Pancreas (tissue), 10 donors: ENCODE measurements around the gene PLN. TPM values are rescaled to one million over a fixed set of nuclear protein-coding genes. Genes with fewer than 3 reads are reported as not detected.

Experiments used
- ATAC-seq, 4 donors: fragments of 200-7000 bp; cut with Tn5 transposase; one replicate each; pipeline versions ENCODE4 v1.8.0 to v1.9.1; 2020; ENCODE audit warnings: mild to moderate bottlenecking in 4 of 4, moderate library complexity in 4 of 4
- DNase-seq, 6 donors: peaks; one replicate each; pipeline ENCODE4 v3.0.0-alpha.2; 2020
- FAIRE-seq: peaks from 2 replicates; lab custom pipeline; 2012; peaks lifted over from hg19 to GRCh38; lab: Jason Lieb, UNC
- H3K27ac ChIP-seq, 4 donors: fragments of 200-600 bp; sonication (generic); 1 replicate in 3 of 4; 2 replicates in 1 of 4; pipeline versions ENCODE4 v1.5.0 to v1.8.0; 2020
- H3K27me3 ChIP-seq, 4 donors: fragments of 200-600 bp; one replicate each; pipeline ENCODE4 v1.8.0; 2021
- H3K36me3 ChIP-seq, 3 donors: fragments of 200-600 bp; sonication (generic) in 1 of 3; one replicate each; pipeline versions ENCODE4 v1.5.0 to v1.8.0; 2020 to 2021
- H3K4me1 ChIP-seq, 3 donors: fragments of 200-600 bp; one replicate each; pipeline ENCODE4 v1.8.0; 2021
- H3K4me3 ChIP-seq, 4 donors: fragments of 200-600 bp; sonication (generic) in 2 of 4; one replicate each; pipeline versions ENCODE4 v1.5.0 to v1.8.0; 2020 to 2021
- H3K9me3 ChIP-seq, 4 donors: fragments of 200-600 bp; one replicate each; pipeline ENCODE4 v1.8.0; 2021
- CTCF ChIP-seq, 4 donors: fragments of 200-600 bp; sonication (generic) in 3 of 4; IDR thresholded peaks; one replicate each; pipeline versions ENCODE4 v1.5.0 to v1.8.0; 2021; ENCODE audit warnings: antibody characterized with exemption in 4 of 4
- WGBS, 2 donors: extraction: QIAGEN DNeasy Blood & Tissue Kit; methylation state at CpG; one replicate each; pipeline ENCODE4 v1.1.7; 2013; 5-methylcytosine and 5-hydroxymethylcytosine counted together
- intact Hi-C, 3 donors: fragments of 100-400 bp; cut with DNase I; formaldehyde crosslinking; loops; one replicate each; pipeline versions ENCODE4 v1.11.1 to v1.14.2; 2022
- polyA plus RNA-seq, 2 donors: library from polyadenylated mRNA; stranded (reverse); fragments of 200-250 nt; gene quantifications; one replicate each; pipeline ENCODE4 v1.2.3, GENCODE V29; 2013
- total RNA-seq, 6 donors: library from RNA; stranded (reverse); fragmentation: NEBNext Ultra II Directional in 4 of 6; extraction: Animal tissue kit (Norgen Biotek cat#: 25700) in 4 of 6; gene quantifications; one replicate each; pipeline versions ENCODE4 v1.2.1 to v1.2.4, GENCODE V29; 2021 to 2023
- donor health status: healthy with polysubstance abuse.
- donor health status: DM: no; HTN: no; CAD: no; lungs with moderate emphysema.
- donor health status: DM: no; HTN: no; CAD: no.
- donor health status: control.
- donor health status: control.
- donor health status: Bipolar disorder and iron deficiency.
- donor health status: DM: yes; HTN: yes; CAD: no.
- donor health status: DM: no; HTN: no; CAD: no.
- donor health status: DM: no; HTN: no; CAD: no.
- donor health status: DM: yes; HTN: yes; CAD: no.

Gene PLN
- total and polyA plus RNA-seq, 8 donors: 0.09 to 2.8 (median 0.79) TPM

GRCh38 chr6:118602300-118602699, 54.2 kb downstream of the PLN start:
- ATAC-seq: no peak
- DNase-seq: no peak
- Histone ChIP-seq H3K27me3 (no peaks in the 10 kb centered on the region), H3K27ac (no peak overlapping the region), H3K4me3 (no peak overlapping the region), H3K4me1 (peaks cover 6 to 8% (median 7%) of the 10 kb centered on the region in 3 donors), H3K9me3 (no peaks in the 10 kb centered on the region), H3K36me3 (no peaks in the 10 kb centered on the region)
- 68 to 83% methylated on average over 2 of the region's 2 CpGs for WGBS, 2 donors
- no peak for FAIRE-seq
- TF ChIP-seq CTCF (IDR thresholded peaks at IDR 0.05): no peak
- intact Hi-C loops: no loop called here

GRCh38 chr6:118603372-118603771, 55.3 kb downstream of the PLN start:
- DNase-seq: no peak
- Histone ChIP-seq H3K9me3 (no peaks in the 10 kb centered on the region), H3K36me3 (no peaks in the 10 kb centered on the region), H3K27me3 (no peaks in the 10 kb centered on the region), H3K4me1 (peaks cover 6 to 8% (median 7%) of the 10 kb centered on the region in 3 donors), H3K27ac (no peak overlapping the region), H3K4me3 (no peak overlapping the region)
- TF ChIP-seq CTCF (IDR thresholded peaks at IDR 0.05): no peak
- no peak for FAIRE-seq
- ATAC-seq: no peak
- intact Hi-C loops: no loop called here
- WGBS, 2 donors: 97 to 100% methylated on average over 2 of the region's 2 CpGs

- WGBS, 2 donors: 22 to 24% methylated on average over 3 of the region's 3 CpGs
- no peak for TF ChIP-seq CTCF (IDR thresholded peaks at IDR 0.05)
- peaks cover 6 to 8% (median 7%) of the 10 kb centered on the region in 3 donors for H3K4me1 ChIP-seq
- intact Hi-C loops: no loop called here
- H3K4me3 ChIP-seq: no peak overlapping the region
- no peaks in the 10 kb centered on the region for H3K27me3 ChIP-seq
- H3K9me3 ChIP-seq: no peaks in the 10 kb centered on the region
- ATAC-seq (peak in 2 of 4 donors; percentile 52 to 72), FAIRE-seq (no peak), DNase-seq (no peak)
- H3K36me3 ChIP-seq: no peaks in the 10 kb centered on the region
- H3K27ac ChIP-seq: no peak overlapping the region
Measured at GRCh38 chr6:118606268-118606667, 58.2 kb downstream of the PLN start.

GRCh38 chr6:118606858-118607257, 58.8 kb downstream of the PLN start:
- intact Hi-C loops: no loop called here
- no peaks in the 10 kb centered on the region for H3K27me3 ChIP-seq
- H3K9me3 ChIP-seq: peaks cover 0 to 3% (median 0%) of the 10 kb centered on the region in 4 donors
- H3K27ac ChIP-seq: no peak overlapping the region
- 32 to 36% methylated on average over 5 of the region's 5 CpGs for WGBS, 2 donors
- DNase-seq (no peak), ATAC-seq (peak in 3 of 4 donors; percentile 18 to 75 (median 52)), FAIRE-seq (no peak)
- H3K4me3 ChIP-seq: no peak overlapping the region
- no peak for TF ChIP-seq CTCF (IDR thresholded peaks at IDR 0.05)
- peaks cover 6 to 8% (median 7%) of the 10 kb centered on the region in 3 donors for H3K4me1 ChIP-seq
- no peaks in the 10 kb centered on the region for H3K36me3 ChIP-seq

Other genes starting within 250 kb of the PLN start
- gene CEP85L, start 103.3 kb downstream of the PLN start, total RNA-seq: 1 to 10 TPM; 5.5 to 8.1 (median 6.6) TPM
- gene CEP85L, start 103.3 kb downstream of the PLN start, polyA plus RNA-seq: 1 to 10 TPM; 1.1 to 1.6 TPM